Measurements from ENCODE around the gene DNAH8.

The DNAH8 gene

GRCh38 chr6:39056681-39057080, 341.6 kb downstream of the DNAH8 start:
- TF ChIP-seq CTCF (IDR thresholded peaks at IDR 0.05; ENCODE audit: low read depth, low read length, poor library complexity, severe bottlenecking) (no peak), EZH2phosphoT487 (IDR thresholded peaks at IDR 0.05; ENCODE audit: borderline replicate concordance, low read length) (no peak)
- H3K4me1 ChIP-seq (ENCODE audit: control insufficient read depth, low read length): no peaks in the 10 kb centered on the region

GRCh38 chr6:39057251-39058155, 342.4 kb downstream of the DNAH8 start:
- no peaks in the 10 kb centered on the region for H3K4me1 ChIP-seq (ENCODE audit: control insufficient read depth, low read length)
- H3K9me2 ChIP-seq (replicated peaks; ENCODE audit: control insufficient read depth, low read length): no peaks in the 10 kb centered on the region
- H4K20me1 ChIP-seq (ENCODE audit: control insufficient read depth, insufficient read depth, low read depth, low read length): no peaks in the 10 kb centered on the region
- TF ChIP-seq EZH2phosphoT487 (IDR thresholded peaks at IDR 0.05; ENCODE audit: borderline replicate concordance, low read length): no peak
- TF ChIP-seq CTCF (IDR thresholded peaks at IDR 0.05; ENCODE audit: low read depth, low read length, poor library complexity, severe bottlenecking): no peak
- no peaks in the 10 kb centered on the region for H3K79me2 ChIP-seq (ENCODE audit: control insufficient read depth, low read length)
- no peak overlapping the region for H3K27ac ChIP-seq (ENCODE audit: low read depth, low read length)
- no peaks in the 10 kb centered on the region for H3K36me3 ChIP-seq (ENCODE audit: control insufficient read depth, low read length)
- H3K27me3 ChIP-seq (ENCODE audit: control insufficient read depth, low read length): no peaks in the 10 kb centered on the region
- no peaks in the 10 kb centered on the region for H3F3A ChIP-seq (ENCODE audit: control insufficient read depth, insufficient read depth)
- no peak overlapping the region for H3K4me3 ChIP-seq (ENCODE audit: low read length)
- H3K9me3 ChIP-seq (ENCODE audit: control insufficient read depth, insufficient read depth, low read length): no peaks in the 10 kb centered on the region
- H3K4me2 ChIP-seq (ENCODE audit: low read length): no peak overlapping the region

More at GRCh38 chr6:39056681-39057080, 341.6 kb downstream of the DNAH8 start:
- Histone ChIP-seq H3K27ac (ENCODE audit: low read depth, low read length) (no peak overlapping the region), H3K36me3 (ENCODE audit: control insufficient read depth, low read length) (no peaks in the 10 kb centered on the region), H3K4me3 (ENCODE audit: low read length) (no peak overlapping the region), H3F3A (ENCODE audit: control insufficient read depth, insufficient read depth) (no peaks in the 10 kb centered on the region), H3K4me2 (ENCODE audit: low read length) (no peak overlapping the region), H4K20me1 (ENCODE audit: control insufficient read depth, insufficient read depth, low read depth, low read length) (no peaks in the 10 kb centered on the region), H3K9me3 (ENCODE audit: control insufficient read depth, insufficient read depth, low read length) (no peaks in the 10 kb centered on the region), H3K79me2 (ENCODE audit: control insufficient read depth, low read length) (no peaks in the 10 kb centered on the region), H3K9me2 (replicated peaks; ENCODE audit: control insufficient read depth, low read length) (no peaks in the 10 kb centered on the region), H3K27me3 (ENCODE audit: control insufficient read depth, low read length) (0 out of 2 replicates have a peak, but pooled peaks cover 3% of the 10 kb centered on the region)

GRCh38 chr6:39058471-39059147, 343.5 kb downstream of the DNAH8 start:
- H3K27me3 ChIP-seq (ENCODE audit: control insufficient read depth, low read length): no peaks in the 10 kb centered on the region
- no peak overlapping the region for H3K4me2 ChIP-seq (ENCODE audit: low read length)
- H3K36me3 ChIP-seq (ENCODE audit: control insufficient read depth, low read length): no peaks in the 10 kb centered on the region
- no peaks in the 10 kb centered on the region for H4K20me1 ChIP-seq (ENCODE audit: control insufficient read depth, insufficient read depth, low read depth, low read length)
- no peak overlapping the region for H3K4me3 ChIP-seq (ENCODE audit: low read length)
- no peaks in the 10 kb centered on the region for H3K9me2 ChIP-seq (replicated peaks; ENCODE audit: control insufficient read depth, low read length)
- H3K9me3 ChIP-seq (ENCODE audit: control insufficient read depth, insufficient read depth, low read length): no peaks in the 10 kb centered on the region
- H3K4me1 ChIP-seq (ENCODE audit: control insufficient read depth, low read length): no peaks in the 10 kb centered on the region
- no peaks in the 10 kb centered on the region for H3K79me2 ChIP-seq (ENCODE audit: control insufficient read depth, low read length)
- TF ChIP-seq EZH2phosphoT487 (IDR thresholded peaks at IDR 0.05; ENCODE audit: borderline replicate concordance, low read length) (no peak), CTCF (IDR thresholded peaks at IDR 0.05; ENCODE audit: low read depth, low read length, poor library complexity, severe bottlenecking) (no peak)
- H3F3A ChIP-seq (ENCODE audit: control insufficient read depth, insufficient read depth): no peaks in the 10 kb centered on the region
- no peak overlapping the region for H3K27ac ChIP-seq (ENCODE audit: low read depth, low read length)
